SK-N-MC (cell line): ENCODE measurements around the gene CLMP.
"Not testable (repeated sequence)": the region's sequence is repeated elsewhere in the genome, so short reads cannot be mapped to it uniquely, and the experiment has no call there.

Experiments
- DNase-seq: peaks from one replicate; pipeline ENCODE4 v3.0.0-alpha.2; 2011; ENCODE audit warnings: low read depth, low spot score
- H3K27ac ChIP-seq: fragments of 200-600 bp; sonication (generic); 2 replicates; pipeline ENCODE4 v1.5.1; 2016; ENCODE audit warnings: mixed run types
- H3K36me3 ChIP-seq: fragments of 200-600 bp; sonication (generic); 2 replicates; pipeline ENCODE4 v1.6.1; 2017; ENCODE audit warnings: antibody characterized with exemption, low read length, mixed read lengths; ENCODE audit not compliant: insufficient read depth
- H3K4me3 ChIP-seq: fragments of 200-600 bp; sonication (generic); 2 replicates; pipeline ENCODE4 v1.5.1; 2016
- H3K9ac ChIP-seq: fragments of 200-600 bp; sonication (generic); 2 replicates; pipeline ENCODE4 v1.8.0; 2017; ENCODE audit warnings: mixed run types, mixed read lengths; ENCODE audit not compliant: insufficient read length
- H3K9me3 ChIP-seq: fragments of 200-600 bp; sonication (generic); 2 replicates; pipeline ENCODE4 v1.6.1; 2017; ENCODE audit warnings: low read depth, mild to moderate bottlenecking, antibody characterized with exemption, low read length, moderate library complexity, mixed read lengths
- EZH2 ChIP-seq: fragments of 200-600 bp; sonication (generic); IDR thresholded peaks from one replicate; pipeline ENCODE4 v1.6.1; 2017; ENCODE audit warnings: antibody characterized with exemption
- FOXP2 ChIP-seq: optimal IDR thresholded peaks from 2 replicates; pipeline ENCODE3; 2011; ENCODE audit warnings: mild to moderate bottlenecking, moderate library complexity; ENCODE audit not compliant: insufficient read depth; ENCODE audit errors: extremely low read length, control extremely low read depth
- POLR2AphosphoS5 ChIP-seq: IDR thresholded peaks from 2 replicates; pipeline ENCODE4 v1.6.1; 2012; ENCODE audit warnings: mild to moderate bottlenecking, low read depth, low read length, borderline replicate concordance

Gene CLMP

DNA sequence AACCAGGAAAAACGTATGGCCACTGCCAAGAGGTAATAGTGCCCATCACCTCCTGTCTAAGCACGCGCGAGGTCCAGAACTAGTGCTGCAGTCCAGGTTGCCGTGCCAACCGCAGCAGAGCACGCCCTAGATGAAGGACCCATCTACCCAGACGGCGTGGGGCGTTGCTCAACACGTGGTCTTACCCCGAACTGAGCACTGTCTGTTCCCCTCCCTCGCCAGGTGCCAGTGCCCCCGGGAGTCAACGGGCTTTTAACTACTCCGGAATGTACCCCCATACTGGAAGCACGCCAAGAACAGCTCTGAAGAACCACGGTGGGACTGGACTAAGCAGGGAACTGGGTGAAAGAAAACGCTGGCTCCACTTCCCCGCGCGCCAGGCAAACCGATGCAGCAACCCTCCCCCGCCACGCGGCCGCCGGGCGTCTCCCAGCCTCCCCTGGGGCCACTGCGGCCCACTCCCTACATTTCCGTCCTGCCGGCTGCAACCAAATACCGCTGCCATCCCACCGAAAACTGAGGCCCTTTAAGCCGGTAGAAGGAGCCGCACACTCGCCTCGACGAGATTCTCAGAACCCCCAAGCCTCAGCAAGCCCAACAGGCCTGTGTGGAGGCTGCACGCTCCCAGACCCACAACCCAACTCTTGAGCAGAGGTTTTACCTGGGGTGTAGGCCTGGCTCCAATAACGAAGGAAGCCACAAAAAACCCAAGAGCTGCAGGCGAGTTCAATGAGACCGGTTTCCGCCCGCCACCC, 133.5 kb downstream of the CLMP start, which contains the start of gene HSPA8:
HSPA8 (minus strand) TSS at position 734 of the 755 bp plus-strand sequence. CDS start 812 bp downstream, outside the sequence.
- Histone ChIP-seq H3K9ac (peak within 1 kb of the TSS; percentile 100), H3K9me3 (no peaks in the 10 kb centered on the region), H3K27ac (peak within 1 kb of the TSS; percentile 99), H3K4me3 (peak within 1 kb of the TSS; percentile 100), H3K36me3 (peaks cover 53% of the 10 kb centered on the region)
- peak; percentile 99 for TF ChIP-seq POLR2AphosphoS5
- no peak for TF ChIP-seq EZH2
- no peak for DNase-seq

DNA sequence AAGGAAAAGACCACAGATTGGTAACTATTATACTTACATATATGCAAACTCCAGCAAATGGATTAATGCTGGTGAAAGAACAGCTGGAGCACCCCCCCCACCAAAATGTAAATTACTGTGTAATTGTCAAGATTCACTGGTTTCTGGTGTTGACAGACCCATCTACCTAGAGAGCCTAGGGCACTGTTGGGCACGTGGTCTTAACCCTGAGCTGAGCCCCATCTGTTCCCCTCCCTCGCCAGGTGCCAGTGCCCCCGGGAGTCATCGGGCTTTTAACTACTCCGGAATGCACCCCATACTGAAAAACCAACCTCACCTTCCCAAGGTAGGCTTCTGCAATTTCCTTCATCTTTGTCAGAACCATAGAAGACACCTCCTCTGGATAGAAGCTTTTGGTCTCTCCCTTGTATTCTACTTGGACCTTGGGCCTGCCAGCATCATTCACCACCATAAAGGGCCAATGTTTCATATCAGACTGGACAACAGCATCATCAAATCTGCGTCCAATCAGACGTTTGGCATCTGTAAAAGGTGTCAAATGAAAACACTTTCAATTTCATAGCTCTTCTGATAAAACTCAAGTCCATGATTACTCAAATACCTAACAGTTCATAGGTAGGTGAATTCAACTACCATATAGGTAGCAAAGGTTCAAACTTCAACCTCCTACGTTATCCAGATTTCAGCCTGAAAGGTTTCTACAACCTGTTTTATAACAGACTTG, 134.6 kb downstream of the CLMP start:
- Histone ChIP-seq H3K9ac (peak overlapping the region; percentile 98), H3K4me3 (peak overlapping the region; percentile 100), H3K9me3 (no peaks in the 10 kb centered on the region), H3K36me3 (peaks cover 64% of the 10 kb centered on the region), H3K27ac (peak overlapping the region; percentile 90)
- no peak for DNase-seq
- TF ChIP-seq FOXP2 (no peak), EZH2 (no peak), POLR2AphosphoS5 (0 out of 2 replicates have a peak, but pooled peaks have one; percentile 17)

DNA sequence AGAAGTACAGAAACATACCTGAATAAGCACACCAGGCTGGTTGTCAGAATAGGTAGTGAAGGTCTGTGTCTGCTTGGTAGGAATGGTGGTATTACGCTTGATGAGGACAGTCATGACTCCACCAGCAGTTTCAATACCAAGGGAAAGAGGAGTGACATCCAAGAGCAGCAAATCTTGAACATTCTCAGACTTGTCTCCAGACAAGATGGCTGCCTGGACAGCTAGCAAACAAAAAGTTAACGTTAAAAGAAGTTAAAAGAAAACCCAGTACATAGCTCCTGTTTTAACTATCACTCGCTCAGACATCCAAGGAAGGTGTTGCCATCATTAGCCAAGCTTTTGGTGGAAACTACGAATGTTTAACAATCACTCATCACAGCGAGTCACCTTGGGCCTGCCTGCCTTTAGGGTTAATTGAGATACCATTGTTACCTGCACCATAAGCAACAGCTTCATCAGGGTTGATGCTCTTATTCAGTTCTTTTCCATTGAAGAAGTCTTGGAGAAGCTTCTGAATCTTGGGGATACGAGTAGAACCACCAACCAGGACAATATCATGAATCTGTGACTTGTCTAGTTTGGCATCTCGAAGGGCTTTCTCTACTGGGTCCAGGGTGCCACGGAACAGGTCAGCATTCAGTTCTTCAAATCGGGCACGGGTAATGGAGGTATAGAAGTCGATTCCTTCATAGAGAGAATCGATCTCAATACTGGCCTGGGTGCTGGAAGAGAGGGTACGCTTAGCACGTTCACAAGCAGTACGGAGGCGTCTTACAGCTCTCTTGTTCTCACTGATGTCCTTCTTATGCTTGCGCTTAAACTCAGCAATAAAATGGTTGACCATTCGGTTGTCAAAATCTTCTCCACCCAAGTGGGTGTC, 135.8 kb downstream of the CLMP start:
- Histone ChIP-seq H3K27ac (peak overlapping the region; percentile 69), H3K36me3 (peaks cover 69% of the 10 kb centered on the region)

DNA sequence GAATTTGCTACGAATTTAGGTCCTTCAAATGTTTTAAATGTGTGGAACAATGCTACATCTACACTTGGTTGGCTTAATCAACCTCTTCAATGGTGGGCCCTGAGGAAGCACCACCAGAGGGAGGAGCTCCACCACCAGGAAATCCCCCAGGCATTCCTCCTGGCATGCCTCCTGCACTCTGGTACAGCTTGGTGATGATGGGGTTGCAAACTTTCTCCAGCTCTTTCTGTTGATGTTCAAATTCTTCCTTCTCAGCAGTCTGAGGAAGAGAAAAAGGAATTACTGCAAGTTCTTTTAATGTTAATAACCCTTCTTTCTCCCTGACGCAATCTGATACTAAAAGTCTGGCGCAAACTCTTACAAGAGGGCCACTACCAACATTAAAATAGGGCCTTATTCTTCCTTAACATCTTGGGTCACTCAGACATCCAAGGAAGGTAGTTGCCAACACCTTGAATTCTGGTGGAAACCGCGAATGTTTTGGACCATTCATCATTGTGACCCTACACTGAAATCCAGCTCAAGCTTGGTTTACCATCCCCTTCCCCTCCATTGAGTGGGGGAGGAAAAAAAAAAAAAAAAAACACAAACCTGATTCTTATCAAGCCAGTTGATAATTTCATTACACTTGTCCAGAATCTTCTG, 137.3 kb downstream of the CLMP start:
- H3K36me3 ChIP-seq = peaks cover 69% of the 10 kb centered on the region
- peak overlapping the region; percentile 69 for H3K27ac ChIP-seq
- no peak overlapping the region for H3K9ac ChIP-seq
- peak overlapping the region; percentile 100; the same call in 1 of the 2 replicates for H3K4me3 ChIP-seq
- H3K9me3 ChIP-seq = no peaks in the 10 kb centered on the region
- TF ChIP-seq FOXP2 = no peak
- no peak for TF ChIP-seq POLR2AphosphoS5
- DNase-seq = no peak

More for the DNA sequence above, 135.8 kb downstream of the CLMP start:
- Histone ChIP-seq H3K4me3 (peak overlapping the region; percentile 100), H3K9ac (peak overlapping the region; percentile 98)
- not testable (repeated sequence) for DNase-seq, H3K9me3 ChIP-seq

DNA sequence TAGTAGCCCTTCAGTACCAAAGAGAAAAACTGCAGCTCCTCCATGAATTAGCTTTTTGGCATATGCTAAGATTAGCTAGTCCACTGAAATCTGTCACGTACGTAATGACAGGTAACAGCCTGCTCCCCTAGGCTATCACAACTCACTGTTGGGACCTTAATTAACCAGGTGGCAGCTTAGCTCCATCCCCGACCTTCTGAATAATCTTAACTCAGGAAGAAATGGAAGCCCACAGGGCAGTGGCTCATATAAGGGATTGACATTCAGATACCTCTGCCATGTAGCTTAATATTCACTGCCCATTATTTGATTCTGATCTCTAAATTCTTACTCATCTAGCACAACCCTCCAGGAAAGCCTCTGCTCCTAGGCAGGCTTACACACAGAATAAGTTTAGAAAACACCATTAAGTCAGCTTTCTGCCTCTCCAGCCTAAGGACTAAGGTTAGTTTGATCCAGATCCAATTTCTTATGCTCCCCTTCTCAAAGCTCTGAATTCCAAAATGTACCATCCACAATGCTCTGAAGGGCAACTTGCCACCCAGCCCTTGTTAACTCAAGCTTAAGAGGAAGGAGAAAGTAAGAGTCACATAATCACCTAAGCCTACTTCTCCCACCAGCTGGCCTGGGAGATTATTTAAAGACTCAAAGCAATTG, 138.1 kb downstream of the CLMP start:
- no peak for TF ChIP-seq FOXP2
- TF ChIP-seq POLR2AphosphoS5 = no peak; the same call in 1 of the 2 replicates
- TF ChIP-seq EZH2 = no peak
- no peaks in the 10 kb centered on the region for H3K9me3 ChIP-seq
- H3K36me3 ChIP-seq = peaks cover 69% of the 10 kb centered on the region
- H3K9ac ChIP-seq = no peak overlapping the region
- H3K4me3 ChIP-seq = no peak overlapping the region
- DNase-seq = no peak
- peak overlapping the region; percentile 69 for H3K27ac ChIP-seq

- peak overlapping the region; percentile 44 for H3K27ac ChIP-seq
- DNase-seq = no peak
Observed at GRCh38 chr11:123055191-123055901, 139.7 kb downstream of the CLMP start.

More at GRCh38 chr11:123055191-123055901, 139.7 kb downstream of the CLMP start:
- H3K9ac ChIP-seq = no peak overlapping the region
- no peak for TF ChIP-seq FOXP2
- H3K4me3 ChIP-seq = no peak overlapping the region
- H3K36me3 ChIP-seq = peaks cover 54% of the 10 kb centered on the region
- H3K9me3 ChIP-seq = no peaks in the 10 kb centered on the region
